HFF-Myc (cell line): ENCODE measurements around the gene TSNAXIP1.
"Not testable (repeated sequence)": the region's sequence is repeated elsewhere in the genome, so short reads cannot be mapped to it uniquely, and the experiment has no call there.

Experiments used
- DNase-seq: peaks from one replicate; pipeline ENCODE4 v3.0.0-alpha.2; 2011; ENCODE audit warnings: low read depth; ENCODE audit errors: extremely low read depth
- H3K4me3 ChIP-seq: replicated peaks from 2 replicates; pipeline ENCODE4 v1.5.1; 2011; ENCODE audit warnings: low read depth, mild to moderate bottlenecking, control low read depth, low read length
- CTCF ChIP-seq: IDR thresholded peaks from 2 replicates; pipeline ENCODE4 v1.5.1; 2012; ENCODE audit warnings: mild to moderate bottlenecking, low read depth, low read length, control low read depth; ENCODE audit errors: missing control alignments

Gene TSNAXIP1

GRCh38 chr16:67858500-67858899 is 51.8 kb downstream of the TSNAXIP1 start:
- H3K4me3 ChIP-seq = no peak overlapping the region
- TF ChIP-seq CTCF = no peak
- DNase-seq = no peak

- no peak overlapping the region for H3K4me3 ChIP-seq
- TF ChIP-seq CTCF = no peak
- no peak for DNase-seq
Observed at GRCh38 chr16:67860589-67861398, 54.1 kb downstream of the TSNAXIP1 start.

GRCh38 chr16:67861877-67862276 is 55.2 kb downstream of the TSNAXIP1 start:
- H3K4me3 ChIP-seq = no peak overlapping the region
- no peak for DNase-seq
- TF ChIP-seq CTCF = no peak

- DNase-seq = no peak
- no peak for TF ChIP-seq CTCF
Observed at GRCh38 chr16:67862623-67863583, 56.2 kb downstream of the TSNAXIP1 start.

GRCh38 chr16:67864044-67864443 is 57.4 kb downstream of the TSNAXIP1 start:
- H3K4me3 ChIP-seq, DNase-seq: not testable (repeated sequence)

More at GRCh38 chr16:67862623-67863583, 56.2 kb downstream of the TSNAXIP1 start:
- no peak overlapping the region for H3K4me3 ChIP-seq

- H3K4me3 ChIP-seq = no peak overlapping the region
- DNase-seq = no peak
- TF ChIP-seq CTCF = no peak
Observed at GRCh38 chr16:67864594-67864993, 57.9 kb downstream of the TSNAXIP1 start.

GRCh38 chr16:67865318-67865717 is 58.6 kb downstream of the TSNAXIP1 start:
- H3K4me3 ChIP-seq = no peak overlapping the region
- no peak for DNase-seq

More at GRCh38 chr16:67865318-67865717, 58.6 kb downstream of the TSNAXIP1 start:
- TF ChIP-seq CTCF = peak; percentile 47
